GM12878 (cell line): ENCODE data around the gene JMJD6.

ENCODE experiments used
- ATF2 ChIP-seq: IDR thresholded peaks from 2 replicates; pipeline ENCODE4 v1.6.1; 2012; ENCODE audit warnings: low read length, inconsistent platforms
- BHLHE40 ChIP-seq, 2 experiments: fragments of 450-650 bp in 1 of 2; IDR thresholded peaks; 2 replicates each; pipeline ENCODE4 v1.6.1; 2011 to 2017; ENCODE audit warnings: low read depth in 2 of 2, borderline replicate concordance in 1 of 2, improper control_type of control experiment in 1 of 2, low read length in 1 of 2, mild to moderate bottlenecking in 1 of 2
- CTCF ChIP-seq, 3 experiments: IDR thresholded peaks in 2 of 3; conservative IDR thresholded peaks in 1 of 3; 2 replicates each; pipeline ENCODE4 v1.5.1; 2011; ENCODE audit warnings: low read depth in 3 of 3, low read length in 3 of 3, mild to moderate bottlenecking in 3 of 3, control low read depth in 2 of 3, moderate library complexity in 2 of 3, inconsistent platforms in 1 of 3, mixed read lengths in 1 of 3; ENCODE audit not compliant: control insufficient read depth in 2 of 3, insufficient read depth in 1 of 3; ENCODE audit errors: extremely low read depth in 1 of 3
- EGR1 ChIP-seq, 2 experiments: IDR thresholded peaks; 1 replicate in 1 of 2; 2 replicates in 1 of 2; pipeline ENCODE4 v1.6.1; 2011 to 2012; ENCODE audit warnings: low read depth in 2 of 2, low read length in 2 of 2, borderline replicate concordance in 1 of 2, mild to moderate bottlenecking in 1 of 2, moderate library complexity in 1 of 2
- EP300 ChIP-seq, 2 experiments: fragments of 150-350 bp in 1 of 2; IDR thresholded peaks; 2 replicates each; pipeline ENCODE4 v1.6.1; 2011 to 2012; ENCODE audit warnings: low read depth in 2 of 2, low read length in 2 of 2, borderline replicate concordance in 1 of 2, improper control_type of control experiment in 1 of 2, inconsistent platforms in 1 of 2; ENCODE audit not compliant: control insufficient read depth in 1 of 2
- FOXM1 ChIP-seq: IDR thresholded peaks from 2 replicates; pipeline ENCODE4 v1.6.1; 2012; ENCODE audit warnings: low read depth, mild to moderate bottlenecking, inconsistent platforms, low read length, moderate library complexity
- JUNB ChIP-seq: IDR thresholded peaks from 2 replicates; pipeline ENCODE4 v1.6.1; 2016; ENCODE audit warnings: antibody characterized with exemption, mild to moderate bottlenecking
- POLR2A ChIP-seq: IDR thresholded peaks from 2 replicates; pipeline ENCODE4 v1.6.1; 2011; ENCODE audit warnings: low read depth, mild to moderate bottlenecking, low read length
- POU2F2 ChIP-seq: IDR thresholded peaks from 3 replicates; pipeline ENCODE4 v1.6.1; 2011; ENCODE audit warnings: low read depth, mild to moderate bottlenecking, low read length, borderline replicate concordance
- RBBP5 ChIP-seq: fragments of 200-600 bp; sonication (generic); conservative IDR thresholded peaks from 2 replicates; pipeline ENCODE4 v1.6.1; 2016
- RCOR1 ChIP-seq: conservative IDR thresholded peaks from 2 replicates; pipeline ENCODE4 v1.6.1; 2012; ENCODE audit warnings: low read depth, low read length, improper control_type of control experiment
- SRF ChIP-seq, 2 experiments: IDR thresholded peaks; 2 replicates each; pipeline ENCODE4 v1.6.1; 2011; ENCODE audit warnings: low read depth in 2 of 2, low read length in 2 of 2, mild to moderate bottlenecking in 1 of 2, moderate library complexity in 1 of 2
- ZNF274 ChIP-seq: IDR thresholded peaks from one replicate; pipeline ENCODE4 v1.8.0; 2011; ENCODE audit not compliant: insufficient read length, insufficient read depth

- no peak for TF ChIP-seq POLR2A
- TF ChIP-seq POU2F2, result no peak
- no peak for TF ChIP-seq EP300 (IDR thresholded peaks at IDR 0.05; ENCODE audit: borderline replicate concordance in 1 of 2, control insufficient read depth in 1 of 2, low read depth in 2 of 2, low read length in 2 of 2)
- no peak for TF ChIP-seq ATF2
- TF ChIP-seq JUNB, result no peak
- TF ChIP-seq RBBP5, result no peak
- no peak for TF ChIP-seq EGR1 (IDR thresholded peaks at IDR 0.05; ENCODE audit: borderline replicate concordance in 1 of 2, low read depth in 2 of 2, low read length in 2 of 2)
- TF ChIP-seq CTCF (IDR thresholded peaks at IDR 0.05 in 2 of 3, conservative IDR thresholded peaks at IDR 0.05 in 1 of 3; ENCODE audit: control insufficient read depth in 2 of 3, extremely low read depth in 1 of 3, insufficient read depth in 1 of 3, low read depth in 3 of 3, low read length in 3 of 3), result no peak
- TF ChIP-seq FOXM1, result no peak
- TF ChIP-seq RCOR1, result no peak
- TF ChIP-seq ZNF274, result no peak
- no peak for TF ChIP-seq SRF (IDR thresholded peaks at IDR 0.05; ENCODE audit: low read depth in 2 of 2, low read length in 2 of 2)
- TF ChIP-seq BHLHE40 (IDR thresholded peaks at IDR 0.05; ENCODE audit: borderline replicate concordance in 1 of 2, low read depth in 2 of 2, low read length in 1 of 2), result no peak
Measured at GRCh38 chr17:76775021-76775600, 48.7 kb upstream of the JMJD6 start.
